Breast epithelium (tissue), 3 donors: ENCODE measurements around the gene HIPK2.

Experiments
- CTCF ChIP-seq, 3 donors: fragments of 450-650 bp; IDR thresholded peaks; one replicate each; pipeline ENCODE4 v1.5.1; 2016 to 2017; ENCODE audit warnings: antibody characterized with exemption in 3 of 3, mild to moderate bottlenecking in 3 of 3, moderate library complexity in 3 of 3
- POLR2A ChIP-seq: fragments of 450-650 bp; IDR thresholded peaks from one replicate; pipeline ENCODE4 v1.6.1; 2016; ENCODE audit warnings: antibody characterized with exemption, mild to moderate bottlenecking, moderate library complexity

- no peak for TF ChIP-seq POLR2A
- TF ChIP-seq CTCF (IDR thresholded peaks at IDR 0.05), result no peak
These were observed 35.9 kb upstream of the HIPK2 start for GRCh38 chr7:139813689-139814088.
